ENCODE results near the gene TTC5.

- TF ChIP-seq CTCF (IDR thresholded peaks at IDR 0.05) (no peak), POLR2A (IDR thresholded peaks at IDR 0.05) (no peak), POLR2AphosphoS5 (IDR thresholded peaks at IDR 0.05) (no peak)
Observed at GRCh38 chr14:20334017-20334416, 28.3 kb upstream of the TTC5 start.

All from stomach (tissue), 4 donors.